ENCODE data around the gene DNASE1.
"Not testable (repeated sequence)": the region's sequence is repeated elsewhere in the genome, so short reads cannot be mapped to it uniquely, and the experiment has no call there.

Gene DNASE1

GRCh38 chr16:3651461-3652372 is 2.8 kb upstream of the DNASE1 start:
- no peak for DNase-seq (ENCODE audit: extremely low read depth, low read depth)
- TF ChIP-seq CTCF (IDR thresholded peaks at IDR 0.05; ENCODE audit: low read depth, low read length, missing control alignments), result no peak
- no peak overlapping the region for H3K4me3 ChIP-seq (replicated peaks; ENCODE audit: low read depth, low read length)

GRCh38 chr16:3652373-3653195 is 1.9 kb upstream of the DNASE1 start:
- DNase-seq (ENCODE audit: extremely low read depth, low read depth), result no peak
- no peak overlapping the region for H3K4me3 ChIP-seq (replicated peaks; ENCODE audit: low read depth, low read length)
- TF ChIP-seq CTCF (IDR thresholded peaks at IDR 0.05; ENCODE audit: low read depth, low read length, missing control alignments), result no peak

- no peak overlapping the region for H3K4me3 ChIP-seq (replicated peaks; ENCODE audit: low read depth, low read length)
- DNase-seq (ENCODE audit: extremely low read depth, low read depth), result no peak
- TF ChIP-seq CTCF (IDR thresholded peaks at IDR 0.05; ENCODE audit: low read depth, low read length, missing control alignments), result no peak
Measured at GRCh38 chr16:3655030-3655395, 522 bp downstream of the DNASE1 start.

GRCh38 chr16:3655396-3656159 is 1.1 kb downstream of the DNASE1 start:
- DNase-seq (ENCODE audit: extremely low read depth, low read depth), result no peak
- H3K4me3 ChIP-seq (replicated peaks; ENCODE audit: low read depth, low read length), result no peak overlapping the region
- TF ChIP-seq CTCF (IDR thresholded peaks at IDR 0.05; ENCODE audit: low read depth, low read length, missing control alignments), result no peak

GRCh38 chr16:3656160-3656490 is 1.6 kb downstream of the DNASE1 start:
- not testable (repeated sequence) for DNase-seq (ENCODE audit: extremely low read depth, low read depth); H3K4me3 ChIP-seq (replicated peaks; ENCODE audit: low read depth, low read length)

- DNase-seq (ENCODE audit: extremely low read depth, low read depth), result no peak
- no peak overlapping the region for H3K4me3 ChIP-seq (replicated peaks; ENCODE audit: low read depth, low read length)
- TF ChIP-seq CTCF (IDR thresholded peaks at IDR 0.05; ENCODE audit: low read depth, low read length, missing control alignments), result no peak
Measured at GRCh38 chr16:3656491-3657468, 2.3 kb downstream of the DNASE1 start.
